MM.1S (cell line): ENCODE measurements around the gene WEE2.
A peak's percentile ranks its signal among the peaks of the same experiment; 100 is the strongest.

Experiments
- DNase-seq: peaks from one replicate; pipeline ENCODE4 v3.0.0-alpha.2; 2015
- H2AFZ ChIP-seq: fragments of 300-600 bp; sonication (generic); 2 replicates; pipeline ENCODE4 v1.6.0; 2016; ENCODE audit warnings: antibody characterized with exemption, low read length
- H3F3A ChIP-seq: fragments of 300-600 bp; sonication (generic); 2 replicates; pipeline ENCODE4 v1.6.1; 2016; ENCODE audit warnings: mild to moderate bottlenecking, antibody characterized with exemption, low read length, moderate library complexity, mixed read lengths; ENCODE audit not compliant: insufficient read depth
- H3K27ac ChIP-seq: fragments of 300-600 bp; sonication (generic); 2 replicates; pipeline ENCODE4 v1.5.1; 2016; ENCODE audit warnings: mild to moderate bottlenecking, low read length
- H3K27me3 ChIP-seq: fragments of 300-600 bp; sonication (generic); replicated peaks from 2 replicates; pipeline ENCODE4 v1.6.0; 2016; ENCODE audit warnings: low read length; ENCODE audit not compliant: insufficient read depth
- H3K36me3 ChIP-seq: fragments of 300-600 bp; sonication (generic); replicated peaks from 2 replicates; pipeline ENCODE4 v1.6.1; 2016; ENCODE audit warnings: mild to moderate bottlenecking, low read length, mixed read lengths; ENCODE audit not compliant: insufficient read depth
- H3K4me1 ChIP-seq: fragments of 300-600 bp; sonication (generic); 2 replicates; pipeline ENCODE4 v1.6.1; 2016; ENCODE audit warnings: low read length, mixed read lengths
- H3K4me2 ChIP-seq: fragments of 300-600 bp; sonication (generic); 2 replicates; pipeline ENCODE4 v1.6.0; 2016; ENCODE audit warnings: low read depth, low read length
- H3K4me3 ChIP-seq: fragments of 300-600 bp; sonication (generic); 2 replicates; pipeline ENCODE4 v1.5.1; 2016; ENCODE audit warnings: low read length, mixed read lengths
- H3K79me2 ChIP-seq: fragments of 300-600 bp; sonication (generic); 2 replicates; pipeline ENCODE4 v1.6.1; 2016; ENCODE audit warnings: mixed run types, low read length, mixed read lengths
- H3K9ac ChIP-seq: fragments of 300-600 bp; sonication (generic); 2 replicates; pipeline ENCODE4 v1.6.1; 2016; ENCODE audit warnings: low read length, mixed read lengths
- H3K9me2 ChIP-seq: fragments of 300-600 bp; sonication (generic); replicated peaks from 2 replicates; pipeline ENCODE4 v1.6.1; 2016; ENCODE audit warnings: mild to moderate bottlenecking, low read length, mixed read lengths; ENCODE audit not compliant: insufficient read depth
- H3K9me3 ChIP-seq: fragments of 300-600 bp; sonication (generic); replicated peaks from 2 replicates; pipeline ENCODE4 v1.6.1; 2016; ENCODE audit warnings: mild to moderate bottlenecking, low read length, mixed read lengths; ENCODE audit not compliant: insufficient read depth
- H4K20me1 ChIP-seq: fragments of 300-600 bp; sonication (generic); 2 replicates; pipeline ENCODE4 v1.6.1; 2016; ENCODE audit warnings: mild to moderate bottlenecking, low read length, moderate library complexity, mixed read lengths; ENCODE audit not compliant: insufficient read depth
- CTCF ChIP-seq: fragments of 300-600 bp; sonication (generic); IDR thresholded peaks from 2 replicates; pipeline ENCODE4 v1.5.1; 2016; ENCODE audit warnings: antibody characterized with exemption, low read length, mixed read lengths
- EZH2 ChIP-seq: fragments of 300-600 bp; sonication (generic); optimal IDR thresholded peaks from 2 replicates; pipeline ENCODE3; 2017; ENCODE audit warnings: low read depth, mild to moderate bottlenecking, antibody characterized with exemption, low read length, mixed read lengths
- EZH2phosphoT487 ChIP-seq: fragments of 300-600 bp; sonication (generic); IDR thresholded peaks from 2 replicates; pipeline ENCODE4 v1.6.1; 2018; ENCODE audit warnings: antibody characterized with exemption, low read length

The WEE2 gene

DNA sequence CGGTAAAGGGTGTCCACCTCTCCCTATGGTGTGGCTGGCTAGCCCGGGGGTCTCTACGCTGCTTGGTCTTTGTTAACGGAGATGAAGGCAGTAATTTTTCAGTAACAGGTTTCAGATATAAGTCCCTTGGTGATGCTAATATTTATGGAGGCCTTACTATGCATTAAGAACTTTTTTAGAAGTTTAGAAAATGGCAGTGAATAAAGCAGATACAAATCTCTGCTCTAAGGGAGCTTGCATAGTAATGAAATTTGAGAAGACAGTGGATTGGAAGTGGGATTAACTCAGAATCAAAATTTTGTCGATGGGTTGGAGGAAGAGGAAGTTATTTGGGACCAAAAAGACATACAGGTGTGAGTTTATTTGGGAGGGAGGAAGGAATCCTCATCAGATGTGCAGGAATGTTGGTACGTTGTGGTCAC lies 30.4 kb downstream of the WEE2 start:
- Histone ChIP-seq H3K79me2 (peaks cover 46% of the 10 kb centered on the region), H4K20me1 (no peaks in the 10 kb centered on the region), H3K9me2 (no peaks in the 10 kb centered on the region), H3K9me3 (no peaks in the 10 kb centered on the region), H3K36me3 (peaks cover 6% of the 10 kb centered on the region; the same call in 1 of the 2 replicates), H3K4me1 (peaks cover 14% of the 10 kb centered on the region), H3K27me3 (no peaks in the 10 kb centered on the region), H3K4me3 (peak overlapping the region; percentile 89), H3K27ac (peak overlapping the region; percentile 74), H2AFZ (peak overlapping the region; percentile 24), H3F3A (peaks cover 11% of the 10 kb centered on the region), H3K9ac (peak overlapping the region; percentile 83), H3K4me2 (peak overlapping the region; percentile 82)
- no peak for DNase-seq
- no peak for TF ChIP-seq EZH2phosphoT487
- TF ChIP-seq CTCF: no peak
- no peak for TF ChIP-seq EZH2

DNA sequence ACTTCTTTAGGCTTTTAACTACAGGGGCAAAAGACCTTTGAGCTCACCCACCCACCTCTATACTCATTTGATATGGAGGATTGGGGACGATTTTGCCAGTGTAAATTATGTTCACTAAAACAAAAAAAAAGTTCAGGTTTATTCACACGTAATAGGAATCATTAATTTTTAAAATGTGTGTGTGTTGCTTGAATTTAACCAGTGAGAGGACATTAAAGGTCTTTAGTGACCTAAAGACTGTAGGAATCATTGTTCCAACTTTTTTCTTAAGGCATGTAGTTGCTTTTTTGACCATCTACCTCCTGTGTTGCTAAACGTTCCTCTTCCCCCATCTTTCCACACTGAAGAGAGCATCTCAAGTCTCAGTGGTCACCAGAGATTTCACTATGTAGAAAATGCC lies 31.1 kb downstream of the WEE2 start:
- H3K9me2 ChIP-seq: no peaks in the 10 kb centered on the region
- TF ChIP-seq EZH2phosphoT487: no peak
- no peak for TF ChIP-seq CTCF
- no peak for TF ChIP-seq EZH2
- H3K9me3 ChIP-seq: no peaks in the 10 kb centered on the region
- H3K4me3 ChIP-seq: peak overlapping the region; percentile 89
- peaks cover 11% of the 10 kb centered on the region for H3F3A ChIP-seq
- H3K4me2 ChIP-seq: peak overlapping the region; percentile 82
- H3K79me2 ChIP-seq: peaks cover 50% of the 10 kb centered on the region
- H3K36me3 ChIP-seq: peaks cover 12% of the 10 kb centered on the region; the same call in 1 of the 2 replicates
- no peaks in the 10 kb centered on the region for H4K20me1 ChIP-seq
- H3K27ac ChIP-seq: no peak overlapping the region
- peaks cover 14% of the 10 kb centered on the region for H3K4me1 ChIP-seq
- DNase-seq: no peak
- no peaks in the 10 kb centered on the region for H3K27me3 ChIP-seq
- H3K9ac ChIP-seq: peak overlapping the region; percentile 83; the same call in 1 of the 2 replicates
- H2AFZ ChIP-seq: no peak overlapping the region

DNA sequence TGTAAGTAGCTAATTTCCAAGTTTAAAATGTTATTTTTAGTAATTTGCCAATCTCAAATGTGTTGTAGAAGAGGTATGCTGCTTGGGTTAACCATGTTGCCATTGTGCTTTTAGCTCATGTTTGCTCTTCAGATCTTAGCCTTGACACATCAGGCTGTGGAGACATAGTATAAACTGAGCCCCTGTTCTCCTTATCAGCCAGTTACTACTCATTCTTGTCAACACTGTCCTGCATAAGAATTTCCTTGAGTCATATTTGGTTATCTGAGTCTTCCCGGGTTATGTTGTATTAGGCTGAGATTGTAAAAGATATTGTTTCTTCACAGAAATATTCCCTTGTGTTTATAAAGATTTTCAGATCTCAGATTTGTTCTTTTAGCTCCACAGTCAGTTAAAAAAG lies 34.1 kb downstream of the WEE2 start:
- H3K9me2 ChIP-seq: no peaks in the 10 kb centered on the region
- no peak for TF ChIP-seq EZH2
- TF ChIP-seq CTCF: no peak
- TF ChIP-seq EZH2phosphoT487: no peak
- no peak for DNase-seq
- peaks cover 6% of the 10 kb centered on the region for H3F3A ChIP-seq
- no peak overlapping the region for H2AFZ ChIP-seq
- H3K9ac ChIP-seq: no peak overlapping the region
- H4K20me1 ChIP-seq: no peaks in the 10 kb centered on the region
- H3K27me3 ChIP-seq: no peaks in the 10 kb centered on the region
- H3K4me1 ChIP-seq: peaks cover 10% of the 10 kb centered on the region
- H3K27ac ChIP-seq: no peak overlapping the region
- H3K4me2 ChIP-seq: no peak overlapping the region
- H3K36me3 ChIP-seq: peaks cover 19% of the 10 kb centered on the region; the same call in 1 of the 2 replicates
- peaks cover 50% of the 10 kb centered on the region for H3K79me2 ChIP-seq
- H3K9me3 ChIP-seq: no peaks in the 10 kb centered on the region
- no peak overlapping the region for H3K4me3 ChIP-seq
